PC-3 (cell line): ENCODE measurements around the gene GPRC5B. TPM values are rescaled to one million over a fixed set of nuclear protein-coding genes. Genes with fewer than 3 reads are reported as not detected.

Experiments used
- ATAC-seq: fragments of 200-7000 bp; cut with Tn5 transposase; 2 replicates; pipeline ENCODE4 v1.9.1; 2020; ENCODE audit warnings: mild to moderate bottlenecking, moderate library complexity
- BruUV-seq: library from RNA; stranded (reverse); fragments of 400-500 nt; replicated peaks from 2 replicates; lab custom pipeline; 2021; lab: Mats Ljungman, UMichigan
- CTCF ChIA-PET: fragments of 300-600 bp; sonication (Branson Sonifier 250); formaldehyde crosslinking; loops from one replicate; lab custom pipeline; 2022; ENCODE audit warnings: antibody characterized with exemption; lab: Charles Lee
- POLR2A ChIA-PET: fragments of 300-600 bp; sonication (Branson Sonifier 250); formaldehyde crosslinking; loops from one replicate; lab custom pipeline; 2022; ENCODE audit warnings: antibody characterized with exemption; ENCODE audit not compliant: unreplicated experiment; lab: Charles Lee
- DNase-seq: peaks from one replicate; pipeline ENCODE4 v3.0.0-alpha.2; 2015
- H2AFZ ChIP-seq: fragments of 300-600 bp; sonication (generic); 2 replicates; pipeline ENCODE4 v1.6.0; 2016; ENCODE audit warnings: antibody characterized with exemption, low read length
- H3F3A ChIP-seq: fragments of 300-600 bp; sonication (generic); one replicate; pipeline ENCODE4 v1.6.0; 2017; ENCODE audit warnings: antibody characterized with exemption, low read length, control low read depth, mild to moderate bottlenecking; ENCODE audit not compliant: unreplicated experiment
- H3K27ac ChIP-seq: fragments of 300-600 bp; sonication (generic); 2 replicates; pipeline ENCODE4 v1.5.1; 2016; ENCODE audit warnings: mild to moderate bottlenecking, low read length
- H3K27me3 ChIP-seq: fragments of 300-600 bp; sonication (generic); 2 replicates; pipeline ENCODE4 v1.6.1; 2016; ENCODE audit warnings: low read length, mixed read lengths
- H3K36me3 ChIP-seq: fragments of 300-600 bp; sonication (generic); 2 replicates; pipeline ENCODE4 v1.6.1; 2016; ENCODE audit warnings: low read depth, mixed run types, low read length, mixed read lengths
- H3K4me1 ChIP-seq: fragments of 300-600 bp; sonication (generic); 2 replicates; pipeline ENCODE4 v1.5.1; 2016; ENCODE audit warnings: low read length; ENCODE audit not compliant: insufficient read depth
- H3K4me2 ChIP-seq: fragments of 300-600 bp; sonication (generic); 2 replicates; pipeline ENCODE4 v1.6.0; 2016; ENCODE audit warnings: low read length
- H3K4me3 ChIP-seq: fragments of 300-600 bp; sonication (generic); 2 replicates; pipeline ENCODE4 v1.5.1; 2016; ENCODE audit warnings: mild to moderate bottlenecking, low read length, mixed read lengths
- H3K79me2 ChIP-seq: fragments of 300-600 bp; sonication (generic); 2 replicates; pipeline ENCODE4 v1.6.1; 2017; ENCODE audit warnings: low read length, mixed read lengths
- H3K9ac ChIP-seq: fragments of 300-600 bp; sonication (generic); 2 replicates; pipeline ENCODE4 v1.6.0; 2016; ENCODE audit warnings: mild to moderate bottlenecking, low read length
- H3K9me2 ChIP-seq: fragments of 300-600 bp; sonication (generic); replicated peaks from 2 replicates; pipeline ENCODE4 v1.6.1; 2016; ENCODE audit warnings: mixed run types, low read length, mixed read lengths
- H3K9me3 ChIP-seq: fragments of 300-600 bp; sonication (generic); 2 replicates; pipeline ENCODE4 v1.6.1; 2016; ENCODE audit warnings: low read length, mixed read lengths
- H4K20me1 ChIP-seq: fragments of 300-600 bp; sonication (generic); 2 replicates; pipeline ENCODE4 v1.6.1; 2016; ENCODE audit warnings: low read length, mixed read lengths
- EZH2 ChIP-seq: fragments of 300-600 bp; sonication (generic); IDR thresholded peaks from one replicate; pipeline ENCODE4 v1.6.1; 2017; ENCODE audit warnings: antibody characterized with exemption, mild to moderate bottlenecking, low read length; ENCODE audit not compliant: unreplicated experiment
- EZH2phosphoT487 ChIP-seq: fragments of 300-600 bp; sonication (generic); IDR thresholded peaks from 2 replicates; pipeline ENCODE4 v1.6.1; 2018; ENCODE audit warnings: mild to moderate bottlenecking, antibody characterized with exemption, low read length, borderline replicate concordance
- intact Hi-C: fragments of 100-400 bp; cut with micrococcal nuclease; formaldehyde crosslinking; loops from 2 replicates; pipeline ENCODE4 v1.9.0; 2023
- total RNA-seq: library from RNA; depleted of rRNA; stranded (reverse); fragments of >200 nt; gene quantifications from 2 replicates; pipeline ENCODE4 v1.2.3, GENCODE V29; 2014
- TF ChIP-seq, protein P1 (sequence below): fragments of 300-600 bp; sonication (generic); conservative IDR thresholded peaks from 2 replicates; pipeline ENCODE4 v1.5.1; 2017; ENCODE audit warnings: antibody characterized with exemption, low read depth, mild to moderate bottlenecking, low read length

The GPRC5B gene
- total RNA-seq, 1 experiment from 2014 or later, result 5.5 TPM

DNA sequence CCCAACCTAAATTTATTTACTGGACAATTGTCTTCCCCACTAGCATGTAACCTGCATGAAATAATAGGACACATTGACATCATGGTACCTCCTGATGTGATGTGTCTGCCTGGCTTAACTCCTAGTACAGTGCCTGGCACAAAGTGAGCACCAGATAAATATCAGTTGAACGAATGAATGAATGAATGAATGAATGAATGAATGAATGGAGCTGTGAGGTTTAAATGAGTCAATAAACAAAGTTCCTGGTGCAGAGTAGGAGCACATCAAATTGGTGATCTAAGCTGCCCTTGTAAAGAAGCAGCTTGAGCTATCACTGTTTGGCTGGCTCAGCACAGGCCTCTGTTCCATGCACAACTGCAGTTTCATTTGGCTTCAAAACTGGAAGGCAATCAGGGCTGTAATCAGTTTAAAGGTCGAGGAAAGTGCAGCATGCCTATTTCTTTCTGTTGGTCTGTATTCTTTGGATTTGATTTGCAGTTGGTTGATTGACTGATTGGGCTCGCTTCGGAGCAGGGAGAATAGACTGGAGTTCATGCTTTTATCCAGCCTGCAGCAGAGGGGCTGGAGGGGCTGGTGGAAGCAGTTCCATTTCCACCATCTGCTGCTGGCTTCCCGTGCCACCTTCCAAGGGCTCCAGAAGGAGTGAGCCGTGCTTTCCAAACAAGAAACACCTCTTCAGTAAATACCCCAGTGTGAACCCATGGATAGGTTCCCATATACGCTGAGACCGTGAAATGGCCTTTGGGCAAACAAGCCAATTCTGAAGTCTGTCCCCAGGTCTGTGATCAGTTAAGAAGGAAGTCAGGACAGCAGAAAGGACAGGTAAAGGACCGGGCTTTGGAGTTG lies 54.6 kb downstream of the GPRC5B start:
- no peaks in the 10 kb centered on the region for H3F3A ChIP-seq
- DNase-seq, result no peak
- H2AFZ ChIP-seq, result no peak overlapping the region
- ChIA-PET CTCF (no interaction called here), POLR2A (interaction anchor here (0.5 kb wide), 1 partner anchor 36 kb away, joined by 3 read pairs; no protein-coding TSS in a partner anchor)
- H3K79me2 ChIP-seq, result no peaks in the 10 kb centered on the region
- peaks cover 14% of the 10 kb centered on the region for H3K4me1 ChIP-seq
- H3K36me3 ChIP-seq, result no peaks in the 10 kb centered on the region
- no peaks in the 10 kb centered on the region for H3K27me3 ChIP-seq
- BruUV-seq, result no TSS peak
- H3K4me3 ChIP-seq, result no peak overlapping the region
- no peaks in the 10 kb centered on the region for H4K20me1 ChIP-seq
- H3K9ac ChIP-seq, result no peak overlapping the region
- no peak overlapping the region for H3K4me2 ChIP-seq
- no peaks in the 10 kb centered on the region for H3K9me2 ChIP-seq
- H3K27ac ChIP-seq, result no peak overlapping the region
- no peak for ATAC-seq
- H3K9me3 ChIP-seq, result no peaks in the 10 kb centered on the region
- intact Hi-C loops, result no loop called here
- TF ChIP-seq EZH2 (no peak), EZH2phosphoT487 (no peak)
- TF ChIP-seq, protein P1, sequence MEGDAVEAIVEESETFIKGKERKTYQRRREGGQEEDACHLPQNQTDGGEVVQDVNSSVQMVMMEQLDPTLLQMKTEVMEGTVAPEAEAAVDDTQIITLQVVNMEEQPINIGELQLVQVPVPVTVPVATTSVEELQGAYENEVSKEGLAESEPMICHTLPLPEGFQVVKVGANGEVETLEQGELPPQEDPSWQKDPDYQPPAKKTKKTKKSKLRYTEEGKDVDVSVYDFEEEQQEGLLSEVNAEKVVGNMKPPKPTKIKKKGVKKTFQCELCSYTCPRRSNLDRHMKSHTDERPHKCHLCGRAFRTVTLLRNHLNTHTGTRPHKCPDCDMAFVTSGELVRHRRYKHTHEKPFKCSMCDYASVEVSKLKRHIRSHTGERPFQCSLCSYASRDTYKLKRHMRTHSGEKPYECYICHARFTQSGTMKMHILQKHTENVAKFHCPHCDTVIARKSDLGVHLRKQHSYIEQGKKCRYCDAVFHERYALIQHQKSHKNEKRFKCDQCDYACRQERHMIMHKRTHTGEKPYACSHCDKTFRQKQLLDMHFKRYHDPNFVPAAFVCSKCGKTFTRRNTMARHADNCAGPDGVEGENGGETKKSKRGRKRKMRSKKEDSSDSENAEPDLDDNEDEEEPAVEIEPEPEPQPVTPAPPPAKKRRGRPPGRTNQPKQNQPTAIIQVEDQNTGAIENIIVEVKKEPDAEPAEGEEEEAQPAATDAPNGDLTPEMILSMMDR, result no peak

DNA sequence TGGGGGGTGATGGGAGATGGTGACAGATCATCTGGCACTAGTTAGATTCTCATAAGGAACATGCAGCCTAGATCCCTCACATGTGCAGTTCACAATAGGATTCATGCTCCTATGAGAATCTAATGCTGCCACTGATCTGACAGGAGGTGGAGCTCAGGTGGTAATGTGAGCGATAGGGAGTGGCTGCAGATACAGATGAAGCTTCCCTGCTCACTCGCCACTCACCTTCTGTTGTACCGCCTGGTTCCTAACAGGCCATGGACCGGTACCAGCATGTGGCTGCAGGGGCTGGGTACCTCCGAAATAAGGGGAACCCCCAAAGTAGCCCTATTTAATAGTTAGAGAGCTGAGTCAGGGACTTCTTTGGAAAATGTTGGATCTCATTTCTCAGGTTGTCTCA lies 60.4 kb downstream of the GPRC5B start:
- CTCF ChIA-PET, result no interaction called here
- no peaks in the 10 kb centered on the region for H3F3A ChIP-seq

More for the DNA sequence above, 60.4 kb downstream of the GPRC5B start:
- H3K79me2 ChIP-seq, result no peaks in the 10 kb centered on the region
- H3K27me3 ChIP-seq, result no peaks in the 10 kb centered on the region
- no peaks in the 10 kb centered on the region for H4K20me1 ChIP-seq
- no peak overlapping the region for H3K27ac ChIP-seq
- no peak overlapping the region for H3K9ac ChIP-seq
- no peaks in the 10 kb centered on the region for H3K9me2 ChIP-seq
- intact Hi-C loops, result no loop called here
- H2AFZ ChIP-seq, result no peak overlapping the region
- H3K4me3 ChIP-seq, result no peak overlapping the region
- no peak overlapping the region for H3K4me2 ChIP-seq
- no peaks in the 10 kb centered on the region for H3K36me3 ChIP-seq
- H3K9me3 ChIP-seq, result no peaks in the 10 kb centered on the region
- H3K4me1 ChIP-seq, result no peaks in the 10 kb centered on the region
- no TSS peak for BruUV-seq
- POLR2A ChIA-PET, result no interaction called here
- ATAC-seq (no peak), DNase-seq (no peak)
- no peak for TF ChIP-seq EZH2phosphoT487
- TF ChIP-seq, protein P1, result no peak
